ENCODE data around the gene NID1. TPM values are rescaled to one million over a fixed set of nuclear protein-coding genes. Genes with fewer than 3 reads are reported as not detected.

NID1 gene
- total and polyA plus RNA-seq, 2 of the 4 experiments (the other 2 are of a cell fraction): 21.9 to 83.3 TPM

DNA sequence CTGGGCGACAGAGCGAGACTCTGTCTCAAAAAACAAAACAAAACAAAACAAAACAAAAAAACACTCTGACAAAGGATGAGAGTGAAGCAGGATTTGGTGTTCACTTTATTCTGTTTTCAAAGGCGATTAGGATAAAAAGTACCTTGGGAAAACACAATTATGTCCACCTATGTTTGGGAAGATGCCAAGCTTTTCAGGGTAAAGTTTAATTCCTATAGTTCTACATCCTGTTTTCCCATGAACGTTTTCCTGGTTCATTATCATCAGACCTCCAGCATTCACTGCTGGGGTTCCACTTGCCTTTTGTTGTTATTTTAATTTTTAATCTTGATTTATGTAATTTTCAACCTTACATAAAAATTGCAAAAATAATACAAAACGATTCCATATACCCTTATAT is 4.9 kb upstream of the NID1 start:
- Histone ChIP-seq H3K9me3 (ENCODE audit: control insufficient read depth, insufficient read depth, low read length) (peaks cover 3% of the 10 kb centered on the region; the same call in 1 of the 2 replicates), H3K79me1 (ENCODE audit: low read depth in 1 of 2, low read length in 2 of 2) (no peaks in the 10 kb centered on the region), H3K4me2 (ENCODE audit: low read depth, low read length) (no peak overlapping the region), H3K23ac (ENCODE audit: low read depth, low read length) (no peak overlapping the region), H3K4me1 (ENCODE audit: control insufficient read depth, insufficient read depth, low read length) (0 out of 2 replicates have a peak, but pooled peaks cover 1% of the 10 kb centered on the region), H3K56ac (ENCODE audit: extremely low read depth, insufficient read depth, low read length) (no peak overlapping the region), H3K18ac (ENCODE audit: low read depth, low read length) (no peak overlapping the region), H2BK15ac (ENCODE audit: low read depth, low read length) (no peak overlapping the region), H2BK5ac (ENCODE audit: low read depth, low read length, poor library complexity, severe bottlenecking) (no peak overlapping the region), H3K4me3 (ENCODE audit: insufficient read depth, low read depth, low read length) (no peak overlapping the region), H3K36me3 (ENCODE audit: control insufficient read depth, insufficient read depth, low read length) (no peaks in the 10 kb centered on the region), H3K9ac (ENCODE audit: low read depth, low read length) (no peak overlapping the region), H4K20me1 (ENCODE audit: insufficient read depth, low read length) (no peaks in the 10 kb centered on the region), H4K91ac (ENCODE audit: insufficient read depth, low read depth, low read length) (no peak overlapping the region), H2BK120ac (ENCODE audit: low read depth, low read length) (no peak overlapping the region), H4K5ac (ENCODE audit: low read depth, low read length) (no peak overlapping the region), H3K27ac (ENCODE audit: insufficient read depth, low read length) (no peak overlapping the region), H3K27me3 (ENCODE audit: control insufficient read depth, insufficient read depth, low read length) (no peaks in the 10 kb centered on the region), H2BK20ac (ENCODE audit: low read depth, low read length) (no peak overlapping the region), H2AFZ (replicated peaks; ENCODE audit: low read length, poor library complexity) (no peak overlapping the region), H4K8ac (ENCODE audit: low read depth in 2 of 2, low read length in 2 of 2) (no peak overlapping the region), H3K4ac (ENCODE audit: low read depth, low read length) (no peak overlapping the region), H3K9me1 (ENCODE audit: insufficient read depth, low read length) (no peaks in the 10 kb centered on the region), H2AK5ac (ENCODE audit: low read depth, low read length) (no peak overlapping the region), H3K14ac (replicated peaks; ENCODE audit: low read depth, low read length) (no peak overlapping the region), H2AK9ac (replicated peaks; ENCODE audit: low read depth, low read length, poor library complexity) (no peak overlapping the region)
- dilution Hi-C loops (cut with HindIII; ENCODE audit: low sequenced_read_pairs, unreplicated experiment): no loop called here
- TF ChIP-seq CEBPB (IDR thresholded peaks at IDR 0.05; ENCODE audit: low read depth, low read length) (no peak), BHLHE40 (IDR thresholded peaks at IDR 0.05; ENCODE audit: low read depth, low read length) (no peak), MAFK (IDR thresholded peaks at IDR 0.05; ENCODE audit: low read depth, low read length) (no peak), SMC3 (IDR thresholded peaks at IDR 0.05; ENCODE audit: low read depth, low read length) (no peak), RFX5 (IDR thresholded peaks at IDR 0.05; ENCODE audit: low read depth, low read length) (no peak), CHD1 (IDR thresholded peaks at IDR 0.05; ENCODE audit: low read depth, low read length) (no peak), MAZ (IDR thresholded peaks at IDR 0.05; ENCODE audit: borderline replicate concordance, low read depth, low read length) (no peak), RCOR1 (IDR thresholded peaks at IDR 0.05; ENCODE audit: insufficient replicate concordance, low read length) (no peak), NFE2L2 (IDR thresholded peaks at IDR 0.05; ENCODE audit: low read depth, low read length) (no peak), RAD21 (IDR thresholded peaks at IDR 0.05; ENCODE audit: low read length) (no peak)
- TF ChIP-seq, protein P1, sequence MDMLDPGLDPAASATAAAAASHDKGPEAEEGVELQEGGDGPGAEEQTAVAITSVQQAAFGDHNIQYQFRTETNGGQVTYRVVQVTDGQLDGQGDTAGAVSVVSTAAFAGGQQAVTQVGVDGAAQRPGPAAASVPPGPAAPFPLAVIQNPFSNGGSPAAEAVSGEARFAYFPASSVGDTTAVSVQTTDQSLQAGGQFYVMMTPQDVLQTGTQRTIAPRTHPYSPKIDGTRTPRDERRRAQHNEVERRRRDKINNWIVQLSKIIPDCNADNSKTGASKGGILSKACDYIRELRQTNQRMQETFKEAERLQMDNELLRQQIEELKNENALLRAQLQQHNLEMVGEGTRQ (IDR thresholded peaks at IDR 0.05; ENCODE audit: low read depth, low read length): no peak
- TF ChIP-seq, protein P2, sequence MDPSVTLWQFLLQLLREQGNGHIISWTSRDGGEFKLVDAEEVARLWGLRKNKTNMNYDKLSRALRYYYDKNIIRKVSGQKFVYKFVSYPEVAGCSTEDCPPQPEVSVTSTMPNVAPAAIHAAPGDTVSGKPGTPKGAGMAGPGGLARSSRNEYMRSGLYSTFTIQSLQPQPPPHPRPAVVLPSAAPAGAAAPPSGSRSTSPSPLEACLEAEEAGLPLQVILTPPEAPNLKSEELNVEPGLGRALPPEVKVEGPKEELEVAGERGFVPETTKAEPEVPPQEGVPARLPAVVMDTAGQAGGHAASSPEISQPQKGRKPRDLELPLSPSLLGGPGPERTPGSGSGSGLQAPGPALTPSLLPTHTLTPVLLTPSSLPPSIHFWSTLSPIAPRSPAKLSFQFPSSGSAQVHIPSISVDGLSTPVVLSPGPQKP (IDR thresholded peaks at IDR 0.05; ENCODE audit: borderline replicate concordance, low read depth, low read length): no peak
- ChIA-PET POLR2A (ENCODE audit: unreplicated experiment) (no interaction called here), CTCF (no interaction called here)
- no TSS peak for BruUV-seq (replicated peaks)
- ATAC-seq (ENCODE audit: low read depth) (no peak), DNase-seq (no peak)
- WGBS, 2 experiments (ENCODE audit: extremely low coverage in 2 of 2, insufficient read length in 1 of 2): 100% methylated on average over 1 of the region's 5 CpGs; no CpG with 5 or more reads in 1 of the 2 experiments
- intact Hi-C loops (cut with micrococcal nuclease): no loop called here
- in situ Hi-C loops (cut with MboI; ENCODE audit: low sequenced_read_pairs): no loop called here
